Nephron (organoid): ENCODE results near the gene PLCB4.

Experiments
- H3K27ac Mint-ChIP-seq, 3 experiments: 2 replicates each; pipeline ENCODE4 v1.8.0; 2020; ENCODE audit warnings: mixed read lengths in 3 of 3, mild to moderate bottlenecking in 2 of 3, moderate library complexity in 1 of 3
- H3K27me3 Mint-ChIP-seq: 2 replicates; pipeline ENCODE4 v1.8.0; 2021; ENCODE audit warnings: low read depth, mild to moderate bottlenecking, moderate library complexity, mixed read lengths
- H3K36me3 Mint-ChIP-seq: 2 replicates; pipeline ENCODE4 v1.8.0; 2020; ENCODE audit warnings: low read depth, mixed read lengths
- H3K4me1 Mint-ChIP-seq: 2 replicates; pipeline ENCODE4 v1.8.0; 2020; ENCODE audit warnings: mixed read lengths
- H3K4me3 Mint-ChIP-seq, 3 experiments: 2 replicates each; pipeline ENCODE4 v1.8.0; 2020; ENCODE audit warnings: mild to moderate bottlenecking in 3 of 3, mixed read lengths in 3 of 3, moderate library complexity in 2 of 3
- H3K9me3 Mint-ChIP-seq: 2 replicates; pipeline ENCODE4 v1.8.0; 2020; ENCODE audit warnings: mixed read lengths
- TF ChIP-seq, protein P1 (sequence below), 3 experiments: fragments of 200-600 bp; sonication (generic); IDR thresholded peaks; one replicate each; pipeline ENCODE4 v1.5.0; 2021; ENCODE audit warnings: antibody characterized with exemption in 3 of 3; ENCODE audit not compliant: unreplicated experiment in 3 of 3

Gene PLCB4

DNA sequence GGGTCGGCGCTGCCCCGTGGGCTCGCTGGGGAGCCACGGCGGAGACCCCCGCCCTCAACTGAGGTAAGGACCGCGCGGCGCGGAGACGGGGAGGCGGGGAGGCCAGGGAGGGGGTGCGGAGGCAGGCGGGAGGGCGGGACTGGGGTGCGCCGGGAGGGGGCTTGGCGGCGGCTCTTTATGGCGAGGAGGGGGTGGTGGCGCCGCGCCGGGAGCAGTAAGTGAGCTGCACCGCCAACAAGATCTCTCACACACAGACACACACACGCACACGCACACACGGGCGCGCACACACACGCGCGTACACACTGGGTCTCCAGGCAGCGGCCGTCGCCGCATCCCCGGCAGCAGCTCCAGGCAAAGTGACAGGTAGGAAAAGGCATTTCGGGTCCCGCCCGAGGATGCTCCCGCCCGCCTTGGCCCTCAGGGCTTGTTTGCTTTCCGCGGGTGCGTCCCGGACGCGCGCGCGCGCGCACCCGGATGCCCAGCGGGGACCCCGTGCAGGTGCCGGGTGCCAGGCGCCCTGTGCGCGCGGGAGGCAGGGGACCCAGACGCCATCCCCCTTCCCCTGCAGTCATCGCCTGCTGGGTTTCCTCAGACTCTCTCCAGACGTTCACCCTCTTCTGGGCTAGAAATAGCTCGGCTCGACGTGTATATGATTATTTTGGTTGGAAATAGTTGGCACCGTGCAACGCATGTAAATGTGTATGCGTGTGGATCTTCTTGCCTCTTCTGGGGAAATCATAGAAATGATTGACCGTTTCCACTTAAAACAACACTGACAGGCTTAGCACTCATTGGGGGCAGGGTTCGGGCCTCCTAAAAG, at the start of gene PLCB4:
Gene PLCB4 (plus strand): TSS at position 247 of the 823 bp plus-strand sequence. CDS start 238,728 bp downstream, outside the sequence.
- TF ChIP-seq, protein P1, sequence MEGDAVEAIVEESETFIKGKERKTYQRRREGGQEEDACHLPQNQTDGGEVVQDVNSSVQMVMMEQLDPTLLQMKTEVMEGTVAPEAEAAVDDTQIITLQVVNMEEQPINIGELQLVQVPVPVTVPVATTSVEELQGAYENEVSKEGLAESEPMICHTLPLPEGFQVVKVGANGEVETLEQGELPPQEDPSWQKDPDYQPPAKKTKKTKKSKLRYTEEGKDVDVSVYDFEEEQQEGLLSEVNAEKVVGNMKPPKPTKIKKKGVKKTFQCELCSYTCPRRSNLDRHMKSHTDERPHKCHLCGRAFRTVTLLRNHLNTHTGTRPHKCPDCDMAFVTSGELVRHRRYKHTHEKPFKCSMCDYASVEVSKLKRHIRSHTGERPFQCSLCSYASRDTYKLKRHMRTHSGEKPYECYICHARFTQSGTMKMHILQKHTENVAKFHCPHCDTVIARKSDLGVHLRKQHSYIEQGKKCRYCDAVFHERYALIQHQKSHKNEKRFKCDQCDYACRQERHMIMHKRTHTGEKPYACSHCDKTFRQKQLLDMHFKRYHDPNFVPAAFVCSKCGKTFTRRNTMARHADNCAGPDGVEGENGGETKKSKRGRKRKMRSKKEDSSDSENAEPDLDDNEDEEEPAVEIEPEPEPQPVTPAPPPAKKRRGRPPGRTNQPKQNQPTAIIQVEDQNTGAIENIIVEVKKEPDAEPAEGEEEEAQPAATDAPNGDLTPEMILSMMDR (IDR thresholded peaks at IDR 0.05; ENCODE audit: unreplicated experiment in 3 of 3) = peak in 1 of 3 experiments; percentile 0
- Mint-ChIP-seq H3K27ac (peak within 1 kb of the TSS; percentile 97 to 99 (median 99)), H3K36me3 (no peaks in the 10 kb centered on the region), H3K27me3 (peaks cover 4% of the 10 kb centered on the region), H3K4me1 (peaks cover 32% of the 10 kb centered on the region), H3K9me3 (no peaks in the 10 kb centered on the region), H3K4me3 (peak within 1 kb of the TSS; percentile 92 to 97 (median 96))

DNA sequence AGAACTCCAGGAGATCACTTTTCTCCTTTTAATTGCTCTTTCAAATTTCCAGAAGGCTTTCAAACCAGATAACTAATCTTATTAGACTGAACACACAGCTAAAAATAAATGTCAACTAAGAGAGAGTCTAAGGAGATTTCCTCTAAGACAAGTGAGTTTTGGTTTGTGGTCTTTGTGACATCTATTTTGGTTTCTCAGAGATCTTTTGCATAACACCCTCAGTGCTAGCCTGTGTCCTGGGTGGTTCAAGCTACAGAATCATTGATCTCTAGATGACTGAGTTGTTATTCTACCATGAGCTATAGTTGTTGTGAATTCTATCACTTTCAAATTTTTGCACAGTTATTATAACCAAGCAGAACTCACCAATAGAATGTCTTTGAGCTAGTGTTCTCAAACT, 49.1 kb upstream of the PLCB4 start:
- Mint-ChIP-seq H3K27ac (no peak overlapping the region), H3K9me3 (no peaks in the 10 kb centered on the region), H3K4me3 (no peak overlapping the region), H3K27me3 (no peaks in the 10 kb centered on the region), H3K36me3 (no peaks in the 10 kb centered on the region), H3K4me1 (peaks cover 29% of the 10 kb centered on the region)
- TF ChIP-seq, protein P1 (IDR thresholded peaks at IDR 0.05; ENCODE audit: unreplicated experiment in 3 of 3) = no peak

DNA sequence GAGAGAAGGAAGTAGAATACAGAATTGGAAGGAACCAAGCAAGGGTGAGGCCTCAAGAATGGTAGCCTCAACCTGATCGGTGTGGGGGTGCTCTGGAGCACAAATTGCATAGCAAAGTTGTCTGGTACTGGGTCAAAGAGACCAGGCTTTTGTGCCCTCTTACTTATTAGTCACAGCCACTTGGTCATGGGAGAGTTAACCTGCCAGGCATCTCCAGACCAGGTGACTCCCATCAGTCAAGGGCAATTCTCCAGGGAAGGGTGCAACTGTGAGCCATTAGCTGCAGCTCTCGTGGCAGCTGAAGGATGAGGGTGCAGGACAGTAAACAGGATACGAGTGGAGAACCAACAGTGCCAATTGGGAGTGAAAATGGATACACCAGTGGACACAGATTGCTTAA, 47.7 kb upstream of the PLCB4 start:
- peaks cover 29% of the 10 kb centered on the region for H3K4me1 Mint-ChIP-seq
- H3K27me3 Mint-ChIP-seq = no peaks in the 10 kb centered on the region
- no peaks in the 10 kb centered on the region for H3K9me3 Mint-ChIP-seq
- TF ChIP-seq, protein P1 (IDR thresholded peaks at IDR 0.05; ENCODE audit: unreplicated experiment in 3 of 3) = no peak
- H3K4me3 Mint-ChIP-seq = no peak overlapping the region
- no peaks in the 10 kb centered on the region for H3K36me3 Mint-ChIP-seq
- H3K27ac Mint-ChIP-seq = peak overlapping the region in 1 of 3 experiments; percentile 44

DNA sequence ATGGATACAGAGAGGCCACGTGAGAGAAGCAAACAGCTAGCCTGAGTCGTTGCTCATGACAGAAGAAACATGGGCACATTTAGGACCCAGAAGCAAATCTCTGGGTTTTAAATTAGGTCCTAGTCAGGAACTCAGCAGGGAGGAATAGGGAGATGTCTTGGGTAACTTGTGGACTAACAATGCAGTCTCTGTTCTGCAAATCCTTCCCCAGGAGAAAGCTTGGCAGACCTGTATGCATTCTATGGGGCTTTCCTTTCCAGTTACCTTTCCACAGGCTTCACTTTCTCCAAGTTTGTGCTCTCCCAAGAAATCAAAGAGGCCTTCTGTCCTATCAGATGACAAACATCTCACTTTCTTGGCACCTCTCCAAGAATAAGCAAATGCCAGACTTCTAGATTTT, 47.2 kb upstream of the PLCB4 start:
- Mint-ChIP-seq H3K9me3 (no peaks in the 10 kb centered on the region), H3K27me3 (no peaks in the 10 kb centered on the region), H3K4me1 (peaks cover 29% of the 10 kb centered on the region), H3K27ac (peak overlapping the region in 2 of 3 experiments; percentile 38 to 44), H3K4me3 (no peak overlapping the region), H3K36me3 (no peaks in the 10 kb centered on the region)
- TF ChIP-seq, protein P1 (IDR thresholded peaks at IDR 0.05; ENCODE audit: unreplicated experiment in 3 of 3) = no peak

DNA sequence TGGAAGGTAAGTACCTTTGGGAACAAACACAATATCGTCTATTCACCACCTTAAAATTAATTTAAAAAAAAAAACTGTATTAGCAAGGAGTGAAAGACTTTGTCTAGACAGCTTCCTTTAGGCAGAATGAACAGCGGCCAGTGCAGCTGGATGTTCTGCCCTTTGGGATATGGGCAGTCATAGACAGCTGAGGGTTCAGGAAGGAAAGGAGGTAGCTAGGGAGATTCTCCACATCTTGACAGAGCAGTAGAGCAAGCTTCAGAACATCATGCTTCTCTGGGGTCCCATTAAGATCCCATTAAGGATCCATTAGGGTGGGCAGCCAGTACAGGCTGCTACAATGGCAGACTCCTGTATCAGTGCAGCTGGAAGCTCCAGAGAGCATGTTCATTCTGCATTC, 46.5 kb upstream of the PLCB4 start:
- TF ChIP-seq, protein P1 (IDR thresholded peaks at IDR 0.05; ENCODE audit: unreplicated experiment in 3 of 3) = no peak
- Mint-ChIP-seq H3K27me3 (no peaks in the 10 kb centered on the region), H3K9me3 (no peaks in the 10 kb centered on the region), H3K4me1 (peaks cover 29% of the 10 kb centered on the region), H3K27ac (peak overlapping the region in 1 of 3 experiments; percentile 69), H3K4me3 (no peak overlapping the region), H3K36me3 (no peaks in the 10 kb centered on the region)

DNA sequence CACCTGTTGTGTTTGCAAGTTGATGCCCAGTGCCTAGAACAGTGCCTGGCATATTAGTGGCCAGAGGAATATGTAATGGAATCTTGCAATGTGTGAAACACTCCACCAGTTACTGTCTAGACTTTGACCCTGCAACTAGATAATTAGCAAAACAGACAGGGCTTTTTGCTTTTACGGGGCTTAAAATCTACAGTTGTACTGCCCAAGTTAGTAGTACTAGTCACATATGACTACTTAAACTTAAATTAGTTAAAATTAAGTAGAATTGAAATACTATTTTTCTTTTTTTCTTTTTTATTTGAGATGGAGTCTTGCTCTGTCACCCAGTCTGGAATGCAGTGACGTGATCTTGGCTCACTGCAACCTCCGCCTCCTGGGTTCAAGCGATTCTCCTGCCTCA, 44.3 kb upstream of the PLCB4 start:
- no peak overlapping the region for H3K4me3 Mint-ChIP-seq
- no peaks in the 10 kb centered on the region for H3K36me3 Mint-ChIP-seq
- H3K4me1 Mint-ChIP-seq = peaks cover 29% of the 10 kb centered on the region
- H3K27ac Mint-ChIP-seq = no peak overlapping the region
- TF ChIP-seq, protein P1 (IDR thresholded peaks at IDR 0.05; ENCODE audit: unreplicated experiment in 3 of 3) = no peak
- no peaks in the 10 kb centered on the region for H3K27me3 Mint-ChIP-seq
- no peaks in the 10 kb centered on the region for H3K9me3 Mint-ChIP-seq
